Hepatic stellate cell (primary cell): ENCODE data around the gene CCDC33.

ENCODE experiments used
- DNase-seq: peaks from one replicate; pipeline ENCODE4 v3.0.0; 2011; ENCODE audit warnings: low spot score

The CCDC33 gene

DNA sequence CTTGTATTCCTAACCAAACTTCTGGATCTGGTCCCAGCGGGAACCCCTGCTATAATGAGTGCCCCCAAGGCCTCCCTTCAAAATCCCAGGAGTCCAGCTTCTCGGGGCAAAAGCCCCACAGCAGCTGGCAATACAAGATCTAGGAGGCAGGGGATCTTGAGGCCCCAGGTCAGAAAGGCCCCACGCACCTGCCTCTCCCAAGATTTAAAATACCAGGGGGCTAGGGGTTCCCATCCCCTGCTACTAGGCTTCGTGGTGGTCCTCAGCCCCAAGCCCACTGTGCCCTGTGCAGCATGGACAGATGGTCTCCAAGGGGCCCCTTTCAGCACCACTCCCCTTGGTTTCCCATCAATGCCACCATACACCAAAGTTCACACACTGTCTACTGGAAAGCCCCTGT lies 147.2 kb downstream of the CCDC33 start:
- DNase-seq: no peak

- DNase-seq: no peak
Measured at GRCh38 chr15:74383695-74384565, 147.8 kb downstream of the CCDC33 start.

DNA sequence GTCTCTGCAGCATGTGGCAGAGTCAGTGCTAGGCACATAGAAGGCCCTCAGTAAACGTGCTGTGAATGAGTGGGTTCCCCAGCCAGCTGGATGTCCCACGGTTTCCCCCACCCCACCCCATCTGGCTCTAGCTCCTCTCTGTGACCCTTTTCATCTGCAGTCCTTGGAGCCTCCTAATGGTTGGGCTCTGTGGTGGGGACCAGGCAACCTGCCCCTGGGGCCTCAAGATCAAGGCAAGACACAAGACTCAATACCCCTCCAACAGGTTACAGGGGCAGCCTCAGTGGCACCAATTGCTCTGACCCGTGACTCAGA lies 148.4 kb downstream of the CCDC33 start:
- no peak for DNase-seq

GRCh38 chr15:74384881-74385643 lies 148.9 kb downstream of the CCDC33 start:
- DNase-seq: no peak

- no peak for DNase-seq
Measured at GRCh38 chr15:74385733-74386132, 149.6 kb downstream of the CCDC33 start.
